Karpas-422 (cell line): ENCODE measurements around the gene MYOF. TPM values are rescaled to one million over a fixed set of nuclear protein-coding genes. Genes with fewer than 3 reads are reported as not detected.

ENCODE experiments used
- DNase-seq: peaks from one replicate; pipeline ENCODE4 v3.0.0-alpha.2; 2015
- H2AFZ ChIP-seq: fragments of 200-600 bp; sonication (generic); 2 replicates; pipeline ENCODE4 v1.6.1; 2014; ENCODE audit warnings: antibody characterized with exemption, low read length, mixed read lengths
- H3K27ac ChIP-seq: fragments of 200-600 bp; sonication (generic); 2 replicates; pipeline ENCODE4 v1.5.1; 2014; ENCODE audit warnings: mild to moderate bottlenecking, low read length, moderate library complexity
- H3K27me3 ChIP-seq: fragments of 200-600 bp; sonication (generic); 2 replicates; pipeline ENCODE4 v1.6.1; 2014; ENCODE audit warnings: low read length, mixed read lengths
- H3K36me3 ChIP-seq: fragments of 200-600 bp; sonication (generic); 2 replicates; pipeline ENCODE4 v1.6.1; 2014; ENCODE audit warnings: low read length, mixed read lengths; ENCODE audit not compliant: insufficient read depth
- H3K4me1 ChIP-seq: fragments of 200-600 bp; sonication (generic); 2 replicates; pipeline ENCODE4 v1.6.1; 2014; ENCODE audit warnings: mild to moderate bottlenecking, low read length, mixed read lengths
- H3K4me2 ChIP-seq: fragments of 200-600 bp; sonication (generic); 2 replicates; pipeline ENCODE4 v1.6.1; 2014; ENCODE audit warnings: low read length, low read depth, mild to moderate bottlenecking; ENCODE audit not compliant: poor library complexity, severe bottlenecking
- H3K4me3 ChIP-seq: fragments of 200-600 bp; sonication (generic); 2 replicates; pipeline ENCODE4 v1.5.1; 2014; ENCODE audit warnings: mild to moderate bottlenecking, antibody characterized with exemption, low read length, mixed read lengths
- H3K79me2 ChIP-seq: fragments of 200-600 bp; sonication (generic); 2 replicates; pipeline ENCODE4 v1.6.1; 2014; ENCODE audit warnings: mild to moderate bottlenecking, low read length, mixed read lengths
- H3K9ac ChIP-seq: fragments of 200-600 bp; sonication (generic); 2 replicates; pipeline ENCODE4 v1.6.0; 2014; ENCODE audit warnings: low read length
- H3K9me2 ChIP-seq: fragments of 200-600 bp; sonication (generic), shearing (Covaris generic); replicated peaks from 2 replicates; pipeline ENCODE4 v1.6.0; 2014; ENCODE audit warnings: mild to moderate bottlenecking, low read length, moderate library complexity; ENCODE audit not compliant: insufficient read depth
- H3K9me3 ChIP-seq: fragments of 300-700, 200-600 bp; sonication (generic); 2 replicates; pipeline ENCODE4 v1.6.1; 2014; ENCODE audit warnings: low read length, mixed read lengths
- H4K20me1 ChIP-seq: fragments of 200-600 bp; sonication (generic); 2 replicates; pipeline ENCODE4 v1.6.1; 2014; ENCODE audit warnings: mild to moderate bottlenecking, antibody characterized with exemption, low read length, low read depth; ENCODE audit not compliant: insufficient read depth
- total RNA-seq: library from RNA; depleted of rRNA; stranded (reverse); fragments of >200 nt; shearing (Covaris generic); gene quantifications from 2 replicates; pipeline ENCODE4 v1.2.3, GENCODE V29; 2014; ENCODE audit warnings: low replicate concordance

MYOF gene
- total RNA-seq, 1 experiment from 2014 or later, result 9.2 TPM

DNA sequence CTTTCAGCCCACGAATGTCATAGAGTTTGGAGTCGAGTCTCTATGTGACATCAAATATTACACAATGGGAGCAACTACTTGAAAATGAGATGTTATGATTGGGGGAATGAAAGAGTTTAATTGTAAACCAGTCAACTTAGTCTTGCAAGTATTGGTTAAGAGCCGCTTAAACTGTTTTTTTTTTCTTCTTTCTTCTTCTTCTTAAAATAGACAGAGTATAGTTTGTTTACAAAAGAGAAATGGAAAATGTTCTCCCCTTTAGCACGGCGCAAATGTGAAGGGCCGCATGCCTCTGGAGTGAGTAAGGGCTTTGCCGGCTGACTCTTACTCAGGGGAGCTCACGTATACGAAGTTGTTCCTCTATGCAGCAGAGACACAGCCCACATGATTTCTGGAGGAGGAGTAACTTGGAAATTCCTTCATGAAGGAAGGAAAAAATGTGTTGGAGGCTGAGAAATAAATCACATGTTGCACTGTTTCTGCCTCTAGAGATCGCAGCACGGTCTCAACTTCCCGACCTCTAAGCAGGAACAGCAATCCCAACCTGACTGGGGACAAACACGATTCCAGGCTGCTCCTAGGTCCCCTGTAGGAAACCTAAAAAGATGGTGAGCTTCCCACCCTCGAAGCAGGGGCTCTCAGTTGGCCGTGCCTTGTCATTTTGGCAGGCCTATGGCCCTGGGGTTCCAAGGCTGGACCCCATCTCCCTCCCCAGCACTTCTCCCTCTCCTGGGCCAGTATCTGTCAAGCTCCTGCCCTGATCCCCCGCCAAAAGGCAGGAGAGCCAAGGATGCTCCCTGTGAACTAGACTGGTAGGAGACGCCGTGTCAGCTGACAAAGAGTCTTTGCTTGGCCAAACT is 44.8 kb downstream of the MYOF start:
- Histone ChIP-seq H4K20me1 (no peaks in the 10 kb centered on the region), H3K9me2 (no peaks in the 10 kb centered on the region), H3K27ac (no peak overlapping the region), H3K36me3 (no peaks in the 10 kb centered on the region), H3K4me3 (no peak overlapping the region), H3K9ac (no peak overlapping the region), H3K4me2 (no peak overlapping the region), H3K9me3 (no peaks in the 10 kb centered on the region), H2AFZ (no peak overlapping the region), H3K79me2 (no peaks in the 10 kb centered on the region), H3K27me3 (no peaks in the 10 kb centered on the region), H3K4me1 (peaks cover 2% of the 10 kb centered on the region)
- no peak for DNase-seq

DNA sequence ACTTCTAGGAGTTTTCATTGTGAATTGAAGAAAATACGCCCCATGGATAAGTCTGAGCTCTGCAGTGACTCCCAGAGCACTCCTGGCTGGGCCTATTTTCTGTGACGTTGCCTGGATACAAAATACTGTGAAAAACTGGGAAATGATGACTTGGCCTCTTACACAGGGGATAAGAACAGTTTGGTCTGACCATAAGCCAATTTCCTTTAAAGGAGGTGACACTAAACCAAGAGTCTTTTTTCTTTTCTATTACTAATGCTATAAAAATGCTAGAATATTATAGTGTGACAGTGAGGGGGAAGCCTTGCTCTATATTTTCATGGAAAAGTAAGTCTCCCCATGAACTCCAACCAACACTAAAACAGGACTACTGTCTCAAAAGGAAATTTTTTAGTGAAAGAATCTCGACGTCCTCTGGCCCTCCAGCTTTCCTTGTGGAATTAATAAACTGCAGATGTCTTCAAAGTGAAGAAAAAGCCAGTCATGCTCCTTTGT is 45.5 kb downstream of the MYOF start:
- H3K9me3 ChIP-seq, result no peaks in the 10 kb centered on the region
- no peaks in the 10 kb centered on the region for H3K79me2 ChIP-seq
- no peaks in the 10 kb centered on the region for H3K9me2 ChIP-seq
- no peaks in the 10 kb centered on the region; the same call in 1 of the 2 replicates for H3K4me1 ChIP-seq
- no peak overlapping the region for H3K4me3 ChIP-seq
- no peaks in the 10 kb centered on the region for H4K20me1 ChIP-seq
- H3K27ac ChIP-seq, result no peak overlapping the region
- no peaks in the 10 kb centered on the region for H3K36me3 ChIP-seq
- no peak overlapping the region for H3K4me2 ChIP-seq
- DNase-seq, result no peak
- H3K9ac ChIP-seq, result no peak overlapping the region
- H2AFZ ChIP-seq, result no peak overlapping the region
- no peaks in the 10 kb centered on the region for H3K27me3 ChIP-seq

DNA sequence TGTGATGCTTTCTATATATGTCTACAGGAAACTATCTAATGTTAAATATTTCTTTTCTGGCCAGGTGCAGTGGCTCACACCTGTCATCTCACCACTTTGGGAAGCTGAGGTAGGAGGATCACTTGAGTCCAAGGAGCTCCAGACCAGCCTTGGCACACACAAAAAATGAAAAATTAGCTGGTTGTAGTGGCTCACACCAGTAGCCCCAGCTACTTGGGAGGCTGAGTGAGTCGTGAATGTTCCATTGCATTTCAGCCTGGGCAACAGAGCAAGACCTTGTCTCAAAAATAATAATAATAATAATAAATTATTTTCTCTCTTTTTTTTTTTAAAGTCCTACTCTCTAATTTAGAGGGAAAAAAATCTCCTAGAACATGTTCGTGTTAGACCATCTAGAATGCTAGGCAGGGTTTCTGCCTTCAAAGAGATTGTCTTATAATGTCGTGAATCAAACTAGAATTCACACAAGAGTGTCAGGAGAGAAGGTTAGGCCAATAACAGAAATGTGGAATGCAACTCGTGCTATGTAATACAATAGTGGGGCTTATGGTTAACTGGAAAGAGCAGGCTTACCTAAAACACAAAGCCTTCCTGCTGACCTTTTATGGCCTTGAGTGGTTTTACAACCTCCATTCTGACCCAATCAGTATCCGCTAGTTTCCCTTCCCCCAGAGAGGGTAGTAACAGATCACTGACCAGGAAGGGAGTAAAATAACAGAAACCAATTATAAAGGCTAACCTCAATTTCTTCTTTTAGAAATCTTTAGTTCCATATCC is 46.3 kb downstream of the MYOF start:
- no peak overlapping the region for H3K4me3 ChIP-seq
- DNase-seq, result no peak
- H3K4me1 ChIP-seq, result no peaks in the 10 kb centered on the region; the same call in 1 of the 2 replicates
- no peaks in the 10 kb centered on the region for H3K9me2 ChIP-seq
- no peak overlapping the region for H3K27ac ChIP-seq
- H3K9me3 ChIP-seq, result no peaks in the 10 kb centered on the region
- no peak overlapping the region for H3K4me2 ChIP-seq
- H2AFZ ChIP-seq, result no peak overlapping the region
- no peaks in the 10 kb centered on the region for H3K36me3 ChIP-seq
- no peaks in the 10 kb centered on the region for H3K79me2 ChIP-seq
- no peak overlapping the region for H3K9ac ChIP-seq
- no peaks in the 10 kb centered on the region for H3K27me3 ChIP-seq
- H4K20me1 ChIP-seq, result no peaks in the 10 kb centered on the region

DNA sequence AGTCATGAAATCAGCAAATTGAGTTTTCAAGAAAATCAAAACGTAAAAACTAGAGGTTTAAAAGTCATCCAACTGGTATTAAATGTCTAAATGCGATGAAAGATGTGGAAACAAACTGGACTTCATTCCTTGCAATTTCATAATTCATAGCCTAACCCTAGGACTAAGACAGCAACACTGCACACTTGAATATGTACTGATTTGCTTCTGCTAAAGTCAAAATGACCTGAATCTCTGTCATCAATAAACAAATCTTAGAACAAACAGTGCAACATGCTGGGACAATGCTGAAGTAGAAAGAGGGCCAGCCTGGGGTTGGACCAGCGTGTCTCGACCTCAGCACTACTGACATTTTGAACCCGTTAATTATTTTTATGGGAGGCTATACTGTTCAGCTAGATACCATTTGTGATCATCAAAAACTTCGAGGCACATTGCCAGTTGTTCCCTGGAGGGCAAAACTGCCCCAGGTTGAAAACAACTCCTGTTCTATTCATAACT is 47.1 kb downstream of the MYOF start:
- no peak overlapping the region for H3K4me3 ChIP-seq
- no peaks in the 10 kb centered on the region for H3K9me2 ChIP-seq
- H3K9me3 ChIP-seq, result no peaks in the 10 kb centered on the region
- no peaks in the 10 kb centered on the region for H3K36me3 ChIP-seq
- H3K27ac ChIP-seq, result no peak overlapping the region
- H3K27me3 ChIP-seq, result no peaks in the 10 kb centered on the region
- H3K4me1 ChIP-seq, result no peaks in the 10 kb centered on the region; the same call in 1 of the 2 replicates
- no peaks in the 10 kb centered on the region for H4K20me1 ChIP-seq
- H3K79me2 ChIP-seq, result no peaks in the 10 kb centered on the region
- no peak overlapping the region for H3K4me2 ChIP-seq
- H3K9ac ChIP-seq, result no peak overlapping the region
- H2AFZ ChIP-seq, result no peak overlapping the region
- DNase-seq, result no peak

DNA sequence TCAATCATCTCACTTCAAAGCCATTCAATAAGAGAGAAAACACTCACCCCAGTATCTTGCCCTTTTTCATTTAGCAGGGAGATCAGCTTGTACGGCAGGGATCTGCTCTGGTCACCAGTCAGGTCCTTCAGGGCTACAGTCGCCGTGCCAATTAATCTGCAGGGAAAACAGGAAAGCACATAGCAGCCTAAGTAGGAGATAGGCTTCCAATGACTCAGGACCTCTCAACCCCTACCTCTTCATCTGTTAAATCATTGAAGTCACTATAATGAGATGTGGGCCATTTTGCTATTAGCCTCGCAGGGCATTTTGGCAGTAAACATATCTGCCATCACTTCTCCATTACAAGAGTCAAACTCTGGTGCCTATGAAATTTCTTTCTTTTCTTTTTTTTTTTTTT is 50.8 kb downstream of the MYOF start:
- H3K79me2 ChIP-seq, result no peaks in the 10 kb centered on the region
- no peaks in the 10 kb centered on the region for H3K9me3 ChIP-seq
- no peaks in the 10 kb centered on the region for H4K20me1 ChIP-seq
- peaks cover 16% of the 10 kb centered on the region for H3K4me1 ChIP-seq
- no peak for DNase-seq
- no peak overlapping the region for H3K4me3 ChIP-seq
- no peaks in the 10 kb centered on the region for H3K36me3 ChIP-seq
- no peak overlapping the region for H3K4me2 ChIP-seq
- no peaks in the 10 kb centered on the region for H3K9me2 ChIP-seq
- no peak overlapping the region for H3K9ac ChIP-seq
- no peaks in the 10 kb centered on the region for H3K27me3 ChIP-seq
- H2AFZ ChIP-seq, result no peak overlapping the region
- H3K27ac ChIP-seq, result no peak overlapping the region

DNA sequence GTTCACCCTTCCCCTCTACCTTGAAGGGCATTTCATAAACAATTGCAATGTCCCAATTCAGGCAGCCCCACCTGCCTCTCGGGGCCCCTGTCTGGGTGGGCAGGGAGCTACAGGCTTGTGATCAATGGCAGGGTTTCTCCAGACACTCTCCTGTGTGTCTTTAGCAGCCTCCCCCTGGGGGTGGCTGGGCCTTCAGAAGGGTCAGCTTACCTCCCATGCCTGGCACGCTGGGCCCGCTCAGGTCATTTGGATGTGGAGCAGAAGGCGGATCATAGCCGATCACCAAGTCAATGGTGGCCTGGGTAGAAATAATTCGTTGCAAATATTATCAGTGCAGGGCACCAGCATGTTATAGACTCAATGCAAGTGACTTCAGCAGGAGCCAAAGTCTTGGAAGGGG is 56.3 kb downstream of the MYOF start:
- Histone ChIP-seq H3K4me3 (no peak overlapping the region), H3K27ac (no peak overlapping the region), H3K4me2 (no peak overlapping the region), H3K79me2 (no peaks in the 10 kb centered on the region), H3K27me3 (no peaks in the 10 kb centered on the region), H3K9me3 (no peaks in the 10 kb centered on the region), H2AFZ (no peak overlapping the region), H3K36me3 (no peaks in the 10 kb centered on the region), H3K4me1 (peaks cover 25% of the 10 kb centered on the region), H3K9me2 (no peaks in the 10 kb centered on the region), H4K20me1 (no peaks in the 10 kb centered on the region), H3K9ac (no peak overlapping the region)
- no peak for DNase-seq

DNA sequence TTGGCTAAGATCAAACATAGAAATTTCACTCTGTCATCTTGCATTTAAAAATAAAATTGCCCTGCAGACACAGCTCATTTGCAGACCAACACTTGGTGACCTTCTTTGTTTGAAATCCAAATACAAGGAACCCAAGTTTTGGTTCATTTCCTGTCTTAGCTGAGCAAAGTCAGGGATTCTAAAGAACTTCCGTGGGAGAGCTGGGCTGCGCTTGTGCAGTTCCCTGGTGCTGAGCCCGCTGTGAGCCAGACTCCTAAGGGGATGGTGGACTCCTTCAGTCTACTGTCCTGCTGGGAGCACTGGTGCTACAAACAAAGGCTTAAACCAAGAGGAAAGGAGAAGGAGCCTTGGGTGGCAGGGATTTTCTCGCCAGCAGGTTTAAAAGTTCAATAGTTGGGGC is 60.0 kb downstream of the MYOF start:
- no peaks in the 10 kb centered on the region for H3K36me3 ChIP-seq
- no peak overlapping the region for H3K4me3 ChIP-seq
- H3K27me3 ChIP-seq, result no peaks in the 10 kb centered on the region
- H3K4me2 ChIP-seq, result no peak overlapping the region
- no peaks in the 10 kb centered on the region for H3K9me3 ChIP-seq
- no peaks in the 10 kb centered on the region for H4K20me1 ChIP-seq
- no peaks in the 10 kb centered on the region for H3K9me2 ChIP-seq
- H3K9ac ChIP-seq, result no peak overlapping the region
- H3K79me2 ChIP-seq, result no peaks in the 10 kb centered on the region
- H3K4me1 ChIP-seq, result peaks cover 25% of the 10 kb centered on the region
- DNase-seq, result no peak
- H2AFZ ChIP-seq, result no peak overlapping the region
- H3K27ac ChIP-seq, result no peak overlapping the region
